ENCODE results near the gene PRKAR1B.

Gene PRKAR1B

GRCh38 chr7:625376-625971 is 101.6 kb downstream of the PRKAR1B start (continued):
- no peak for TF ChIP-seq ZEB2 (tag by site-specific recombination; IDR thresholded peaks at IDR 0.05)
- TF ChIP-seq, protein P1, sequence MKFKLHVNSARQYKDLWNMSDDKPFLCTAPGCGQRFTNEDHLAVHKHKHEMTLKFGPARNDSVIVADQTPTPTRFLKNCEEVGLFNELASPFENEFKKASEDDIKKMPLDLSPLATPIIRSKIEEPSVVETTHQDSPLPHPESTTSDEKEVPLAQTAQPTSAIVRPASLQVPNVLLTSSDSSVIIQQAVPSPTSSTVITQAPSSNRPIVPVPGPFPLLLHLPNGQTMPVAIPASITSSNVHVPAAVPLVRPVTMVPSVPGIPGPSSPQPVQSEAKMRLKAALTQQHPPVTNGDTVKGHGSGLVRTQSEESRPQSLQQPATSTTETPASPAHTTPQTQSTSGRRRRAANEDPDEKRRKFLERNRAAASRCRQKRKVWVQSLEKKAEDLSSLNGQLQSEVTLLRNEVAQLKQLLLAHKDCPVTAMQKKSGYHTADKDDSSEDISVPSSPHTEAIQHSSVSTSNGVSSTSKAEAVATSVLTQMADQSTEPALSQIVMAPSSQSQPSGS (tag by site-specific recombination; IDR thresholded peaks at IDR 0.05; ENCODE audit: low read depth) = no peak
- TF ChIP-seq HIC1 (tag by site-specific recombination; IDR thresholded peaks at IDR 0.05) = 0 out of 2 replicates have a peak, but pooled peaks have one; percentile 20
- TF ChIP-seq ZNF311 (tag by site-specific recombination; IDR thresholded peaks at IDR 0.05; ENCODE audit: borderline replicate concordance) = no peak
- peak; percentile 83; the same call in 1 of the 2 replicates for TF ChIP-seq ZNF558 (tag by site-specific recombination; IDR thresholded peaks at IDR 0.05)
- TF ChIP-seq KLF17 (tag by site-specific recombination; IDR thresholded peaks at IDR 0.05) = peak; percentile 87
- no peak for TF ChIP-seq ZBTB11 (tag by site-specific recombination; conservative IDR thresholded peaks at IDR 0.05; ENCODE audit: low read depth)
- no peak for TF ChIP-seq ZBTB1 (tag by site-specific recombination; IDR thresholded peaks at IDR 0.05)
- TF ChIP-seq ZNF140 (tag by site-specific recombination; IDR thresholded peaks at IDR 0.05) = no peak
- no peak for TF ChIP-seq IKZF3 (tag by site-specific recombination; IDR thresholded peaks at IDR 0.05)
- peak; percentile 52 for TF ChIP-seq ZNF629 (tag by site-specific recombination; IDR thresholded peaks at IDR 0.05)
- TF ChIP-seq ZFHX2 (tag by site-specific recombination; conservative IDR thresholded peaks at IDR 0.05) = no peak
- TF ChIP-seq, protein P2, sequence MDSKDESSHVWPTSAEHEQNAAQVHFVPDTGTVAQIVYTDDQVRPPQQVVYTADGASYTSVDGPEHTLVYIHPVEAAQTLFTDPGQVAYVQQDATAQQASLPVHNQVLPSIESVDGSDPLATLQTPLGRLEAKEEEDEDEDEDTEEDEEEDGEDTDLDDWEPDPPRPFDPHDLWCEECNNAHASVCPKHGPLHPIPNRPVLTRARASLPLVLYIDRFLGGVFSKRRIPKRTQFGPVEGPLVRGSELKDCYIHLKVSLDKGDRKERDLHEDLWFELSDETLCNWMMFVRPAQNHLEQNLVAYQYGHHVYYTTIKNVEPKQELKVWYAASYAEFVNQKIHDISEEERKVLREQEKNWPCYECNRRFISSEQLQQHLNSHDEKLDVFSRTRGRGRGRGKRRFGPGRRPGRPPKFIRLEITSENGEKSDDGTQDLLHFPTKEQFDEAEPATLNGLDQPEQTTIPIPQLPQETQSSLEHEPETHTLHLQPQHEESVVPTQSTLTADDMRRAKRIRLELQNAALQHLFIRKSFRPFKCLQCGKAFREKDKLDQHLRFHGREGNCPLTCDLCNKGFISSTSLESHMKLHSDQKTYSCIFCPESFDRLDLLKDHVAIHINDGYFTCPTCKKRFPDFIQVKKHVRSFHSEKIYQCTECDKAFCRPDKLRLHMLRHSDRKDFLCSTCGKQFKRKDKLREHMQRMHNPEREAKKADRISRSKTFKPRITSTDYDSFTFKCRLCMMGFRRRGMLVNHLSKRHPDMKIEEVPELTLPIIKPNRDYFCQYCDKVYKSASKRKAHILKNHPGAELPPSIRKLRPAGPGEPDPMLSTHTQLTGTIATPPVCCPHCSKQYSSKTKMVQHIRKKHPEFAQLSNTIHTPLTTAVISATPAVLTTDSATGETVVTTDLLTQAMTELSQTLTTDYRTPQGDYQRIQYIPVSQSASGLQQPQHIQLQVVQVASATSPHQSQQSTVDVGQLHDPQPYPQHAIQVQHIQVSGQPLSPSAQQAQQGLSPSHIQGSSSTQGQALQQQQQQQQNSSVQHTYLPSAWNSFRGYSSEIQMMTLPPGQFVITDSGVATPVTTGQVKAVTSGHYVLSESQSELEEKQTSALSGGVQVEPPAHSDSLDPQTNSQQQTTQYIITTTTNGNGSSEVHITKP (tag by site-specific recombination; IDR thresholded peaks at IDR 0.05) = no peak
- no peak for TF ChIP-seq ZBTB21 (tag by site-specific recombination; IDR thresholded peaks at IDR 0.05)
- 0 out of 2 replicates have a peak, but pooled peaks have one; percentile 3 for TF ChIP-seq ZNF654 (tag by site-specific recombination; IDR thresholded peaks at IDR 0.05; ENCODE audit: low read depth)
- TF ChIP-seq ZNF560 (tag by site-specific recombination; IDR thresholded peaks at IDR 0.05; ENCODE audit: borderline replicate concordance) = no peak
- TF ChIP-seq GLIS1 (tag by site-specific recombination; IDR thresholded peaks at IDR 0.05) = no peak
- no peak for TF ChIP-seq ZNF544 (tag by site-specific recombination; IDR thresholded peaks at IDR 0.05)
- TF ChIP-seq ZNF670 (tag by site-specific recombination; IDR thresholded peaks at IDR 0.05; ENCODE audit: low read depth) = no peak
- TF ChIP-seq ZNF274 (IDR thresholded peaks at IDR 0.05; ENCODE audit: low read length) = no peak
- TF ChIP-seq ZNF274 (tag by site-specific recombination; IDR thresholded peaks at IDR 0.05; ENCODE audit: borderline replicate concordance) = no peak
- TF ChIP-seq ZBTB7A (tag by site-specific recombination; IDR thresholded peaks at IDR 0.05; ENCODE audit: low read depth) = no peak
- TF ChIP-seq ZNF623 (tag by site-specific recombination; IDR thresholded peaks at IDR 0.05) = no peak
- peak; percentile 89 for TF ChIP-seq ZNF529 (tag by site-specific recombination; IDR thresholded peaks at IDR 0.05; ENCODE audit: insufficient replicate concordance)
- TF ChIP-seq ZFP69B (tag by site-specific recombination; IDR thresholded peaks at IDR 0.05) = no peak
